A549 (cell line): Measurements from ENCODE around the gene RIPPLY2.

Experiments
- BCL3 ChIP-seq: fragments of >200 bp; sonication (Bioruptor Twin); formaldehyde crosslinking; IDR thresholded peaks from 3 replicates; pipeline ENCODE4 v1.6.1; 2016
- CEBPB ChIP-seq, 2 experiments: fragments of >200 bp in 1 of 2; sonication (Bioruptor Twin) in 1 of 2; formaldehyde crosslinking in 1 of 2; IDR thresholded peaks; 2 replicates each; pipeline ENCODE4 v1.6.1; 2012 to 2016
- CHD2 ChIP-seq: fragments of 150-350 bp; IDR thresholded peaks from 2 replicates; pipeline ENCODE4 v1.6.1; 2014; ENCODE audit warnings: low read length; ENCODE audit not compliant: partially characterized antibody
- ELK1 ChIP-seq: fragments of 150-350 bp; IDR thresholded peaks from 2 replicates; pipeline ENCODE4 v1.6.1; 2014; ENCODE audit warnings: low read depth, mild to moderate bottlenecking, low read length
- HEYL ChIP-seq: fragments of 250-450 bp; sonication (Bioruptor Pico); IDR thresholded peaks from 2 replicates; pipeline ENCODE4 v1.8.0; 2021; ENCODE audit warnings: mild to moderate bottlenecking, moderate library complexity
- HOXA7 ChIP-seq: fragments of 250-450 bp; sonication (Bioruptor Pico); IDR thresholded peaks from 2 replicates; pipeline ENCODE4 v1.5.0; 2020; ENCODE audit warnings: mild to moderate bottlenecking, moderate library complexity
- JUNB ChIP-seq: fragments of >200 bp; sonication (Bioruptor Twin); formaldehyde crosslinking; IDR thresholded peaks from 2 replicates; pipeline ENCODE4 v1.6.1; 2016
- NR3C1 ChIP-seq: fragments of >200 bp; sonication (Bioruptor Twin); formaldehyde crosslinking; IDR thresholded peaks from 3 replicates; pipeline ENCODE4 v1.6.1; 2017
- POLR2A ChIP-seq: IDR thresholded peaks from 2 replicates; pipeline ENCODE4 v1.6.1; 2012; ENCODE audit warnings: mild to moderate bottlenecking, low read length
- RAD21 ChIP-seq, 2 experiments: fragments of >200 bp in 1 of 2; sonication (Bioruptor Twin) in 1 of 2; formaldehyde crosslinking in 1 of 2; IDR thresholded peaks in 1 of 2; conservative IDR thresholded peaks in 1 of 2; 2 replicates in 1 of 2; 3 replicates in 1 of 2; pipeline ENCODE4 v1.6.1; 2012 to 2018; ENCODE audit warnings: inconsistent platforms in 1 of 2
- RCOR1 ChIP-seq: fragments of 150-350 bp; IDR thresholded peaks from 2 replicates; pipeline ENCODE4 v1.6.1; 2014; ENCODE audit warnings: antibody characterized with exemption, low read length, low read depth
- TF ChIP-seq, protein P1 (sequence below): fragments of 200-600 bp; sonication (generic); IDR thresholded peaks from 2 replicates; pipeline ENCODE4 v1.6.1; 2016; ENCODE audit warnings: antibody characterized with exemption, mild to moderate bottlenecking, moderate library complexity
- TF ChIP-seq, protein P2 (sequence below): fragments of >200 bp; sonication (Bioruptor Twin); formaldehyde crosslinking; IDR thresholded peaks from 3 replicates; pipeline ENCODE4 v1.5.1; 2016

- TF ChIP-seq HEYL, result no peak
- TF ChIP-seq, protein P1, sequence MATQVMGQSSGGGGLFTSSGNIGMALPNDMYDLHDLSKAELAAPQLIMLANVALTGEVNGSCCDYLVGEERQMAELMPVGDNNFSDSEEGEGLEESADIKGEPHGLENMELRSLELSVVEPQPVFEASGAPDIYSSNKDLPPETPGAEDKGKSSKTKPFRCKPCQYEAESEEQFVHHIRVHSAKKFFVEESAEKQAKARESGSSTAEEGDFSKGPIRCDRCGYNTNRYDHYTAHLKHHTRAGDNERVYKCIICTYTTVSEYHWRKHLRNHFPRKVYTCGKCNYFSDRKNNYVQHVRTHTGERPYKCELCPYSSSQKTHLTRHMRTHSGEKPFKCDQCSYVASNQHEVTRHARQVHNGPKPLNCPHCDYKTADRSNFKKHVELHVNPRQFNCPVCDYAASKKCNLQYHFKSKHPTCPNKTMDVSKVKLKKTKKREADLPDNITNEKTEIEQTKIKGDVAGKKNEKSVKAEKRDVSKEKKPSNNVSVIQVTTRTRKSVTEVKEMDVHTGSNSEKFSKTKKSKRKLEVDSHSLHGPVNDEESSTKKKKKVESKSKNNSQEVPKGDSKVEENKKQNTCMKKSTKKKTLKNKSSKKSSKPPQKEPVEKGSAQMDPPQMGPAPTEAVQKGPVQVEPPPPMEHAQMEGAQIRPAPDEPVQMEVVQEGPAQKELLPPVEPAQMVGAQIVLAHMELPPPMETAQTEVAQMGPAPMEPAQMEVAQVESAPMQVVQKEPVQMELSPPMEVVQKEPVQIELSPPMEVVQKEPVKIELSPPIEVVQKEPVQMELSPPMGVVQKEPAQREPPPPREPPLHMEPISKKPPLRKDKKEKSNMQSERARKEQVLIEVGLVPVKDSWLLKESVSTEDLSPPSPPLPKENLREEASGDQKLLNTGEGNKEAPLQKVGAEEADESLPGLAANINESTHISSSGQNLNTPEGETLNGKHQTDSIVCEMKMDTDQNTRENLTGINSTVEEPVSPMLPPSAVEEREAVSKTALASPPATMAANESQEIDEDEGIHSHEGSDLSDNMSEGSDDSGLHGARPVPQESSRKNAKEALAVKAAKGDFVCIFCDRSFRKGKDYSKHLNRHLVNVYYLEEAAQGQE, result no peak
- TF ChIP-seq, protein P2, sequence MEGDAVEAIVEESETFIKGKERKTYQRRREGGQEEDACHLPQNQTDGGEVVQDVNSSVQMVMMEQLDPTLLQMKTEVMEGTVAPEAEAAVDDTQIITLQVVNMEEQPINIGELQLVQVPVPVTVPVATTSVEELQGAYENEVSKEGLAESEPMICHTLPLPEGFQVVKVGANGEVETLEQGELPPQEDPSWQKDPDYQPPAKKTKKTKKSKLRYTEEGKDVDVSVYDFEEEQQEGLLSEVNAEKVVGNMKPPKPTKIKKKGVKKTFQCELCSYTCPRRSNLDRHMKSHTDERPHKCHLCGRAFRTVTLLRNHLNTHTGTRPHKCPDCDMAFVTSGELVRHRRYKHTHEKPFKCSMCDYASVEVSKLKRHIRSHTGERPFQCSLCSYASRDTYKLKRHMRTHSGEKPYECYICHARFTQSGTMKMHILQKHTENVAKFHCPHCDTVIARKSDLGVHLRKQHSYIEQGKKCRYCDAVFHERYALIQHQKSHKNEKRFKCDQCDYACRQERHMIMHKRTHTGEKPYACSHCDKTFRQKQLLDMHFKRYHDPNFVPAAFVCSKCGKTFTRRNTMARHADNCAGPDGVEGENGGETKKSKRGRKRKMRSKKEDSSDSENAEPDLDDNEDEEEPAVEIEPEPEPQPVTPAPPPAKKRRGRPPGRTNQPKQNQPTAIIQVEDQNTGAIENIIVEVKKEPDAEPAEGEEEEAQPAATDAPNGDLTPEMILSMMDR, result no peak
- no peak for TF ChIP-seq CEBPB (IDR thresholded peaks at IDR 0.05)
- no peak for TF ChIP-seq POLR2A
- no peak for TF ChIP-seq CHD2
- no peak for TF ChIP-seq HOXA7
- no peak for TF ChIP-seq NR3C1
- no peak for TF ChIP-seq RAD21 (conservative IDR thresholded peaks at IDR 0.05 in 1 of 2, IDR thresholded peaks at IDR 0.05 in 1 of 2)
- TF ChIP-seq JUNB, result no peak
- TF ChIP-seq BCL3, result no peak
- TF ChIP-seq RCOR1, result no peak
- TF ChIP-seq ELK1, result no peak
Measured at GRCh38 chr6:83849127-83849526, 4.0 kb upstream of the RIPPLY2 start.
